NB4 (cell line): ENCODE data around the gene COL21A1.

Experiments used
- MYC ChIP-seq: IDR thresholded peaks from 2 replicates; pipeline ENCODE4 v1.6.1; 2011; ENCODE audit warnings: low read depth, low read length
- POLR2A ChIP-seq: IDR thresholded peaks from 2 replicates; pipeline ENCODE4 v1.6.1; 2011; ENCODE audit warnings: mild to moderate bottlenecking; ENCODE audit not compliant: insufficient read length; ENCODE audit errors: extremely low read depth
- TF ChIP-seq, protein P1 (sequence below): IDR thresholded peaks from one replicate; pipeline ENCODE4 v1.5.1; 2012; ENCODE audit warnings: low read depth, low read length

DNA sequence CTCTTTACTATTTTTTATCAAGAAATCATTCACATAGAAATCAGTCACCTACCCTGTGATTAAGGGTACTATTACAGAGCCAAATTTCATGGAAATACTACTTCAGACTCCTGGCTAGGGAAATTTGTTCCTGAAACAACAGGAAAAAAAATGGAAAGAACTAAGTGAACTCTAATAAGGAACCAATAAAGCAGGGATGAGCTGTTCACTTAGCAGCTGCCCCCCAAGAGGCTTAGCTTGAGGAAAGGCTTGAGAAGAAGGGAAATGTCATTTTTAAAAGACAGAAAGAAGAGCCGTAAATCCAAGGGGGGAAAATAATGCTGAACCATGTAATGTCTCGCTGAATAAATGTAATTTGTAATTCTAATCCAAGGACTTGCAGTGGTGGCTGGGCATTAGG lies 88.8 kb downstream of the COL21A1 start:
- TF ChIP-seq POLR2A = no peak
- no peak for TF ChIP-seq MYC
- TF ChIP-seq, protein P1, sequence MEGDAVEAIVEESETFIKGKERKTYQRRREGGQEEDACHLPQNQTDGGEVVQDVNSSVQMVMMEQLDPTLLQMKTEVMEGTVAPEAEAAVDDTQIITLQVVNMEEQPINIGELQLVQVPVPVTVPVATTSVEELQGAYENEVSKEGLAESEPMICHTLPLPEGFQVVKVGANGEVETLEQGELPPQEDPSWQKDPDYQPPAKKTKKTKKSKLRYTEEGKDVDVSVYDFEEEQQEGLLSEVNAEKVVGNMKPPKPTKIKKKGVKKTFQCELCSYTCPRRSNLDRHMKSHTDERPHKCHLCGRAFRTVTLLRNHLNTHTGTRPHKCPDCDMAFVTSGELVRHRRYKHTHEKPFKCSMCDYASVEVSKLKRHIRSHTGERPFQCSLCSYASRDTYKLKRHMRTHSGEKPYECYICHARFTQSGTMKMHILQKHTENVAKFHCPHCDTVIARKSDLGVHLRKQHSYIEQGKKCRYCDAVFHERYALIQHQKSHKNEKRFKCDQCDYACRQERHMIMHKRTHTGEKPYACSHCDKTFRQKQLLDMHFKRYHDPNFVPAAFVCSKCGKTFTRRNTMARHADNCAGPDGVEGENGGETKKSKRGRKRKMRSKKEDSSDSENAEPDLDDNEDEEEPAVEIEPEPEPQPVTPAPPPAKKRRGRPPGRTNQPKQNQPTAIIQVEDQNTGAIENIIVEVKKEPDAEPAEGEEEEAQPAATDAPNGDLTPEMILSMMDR = no peak
